CD4-positive, alpha-beta T cell treated with Interferon alpha-2 for 1 hour (primary cell): ENCODE data around the gene SIX5.
"Not testable (repeated sequence)": the region's sequence is repeated elsewhere in the genome, so short reads cannot be mapped to it uniquely, and the experiment has no call there.

Experiments
- DNase-seq, 2 donors: peaks; one replicate each; pipeline ENCODE4 v3.0.0-alpha.2; 2020 to 2022

Gene SIX5

DNA sequence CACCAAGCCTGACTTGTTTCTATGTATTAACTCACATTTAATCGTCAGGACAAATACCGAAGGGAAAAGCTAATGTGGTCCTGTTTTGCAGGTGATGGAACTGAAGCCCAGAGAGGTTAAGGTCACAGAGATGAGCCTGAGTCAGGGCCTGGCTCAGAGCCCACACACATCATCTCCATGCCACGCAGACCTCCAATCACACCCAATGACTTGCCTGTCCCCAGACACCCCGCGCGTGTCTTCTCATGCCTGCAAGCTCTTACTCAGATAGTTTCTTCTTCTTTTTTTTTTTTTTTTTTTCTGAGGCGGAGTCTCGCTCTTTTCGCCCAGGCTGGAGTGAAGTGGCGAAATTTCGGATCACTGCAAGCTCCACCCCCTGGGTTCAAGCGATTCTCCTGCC, 16.4 kb downstream of the SIX5 start:
- DNase-seq = no peak

DNA sequence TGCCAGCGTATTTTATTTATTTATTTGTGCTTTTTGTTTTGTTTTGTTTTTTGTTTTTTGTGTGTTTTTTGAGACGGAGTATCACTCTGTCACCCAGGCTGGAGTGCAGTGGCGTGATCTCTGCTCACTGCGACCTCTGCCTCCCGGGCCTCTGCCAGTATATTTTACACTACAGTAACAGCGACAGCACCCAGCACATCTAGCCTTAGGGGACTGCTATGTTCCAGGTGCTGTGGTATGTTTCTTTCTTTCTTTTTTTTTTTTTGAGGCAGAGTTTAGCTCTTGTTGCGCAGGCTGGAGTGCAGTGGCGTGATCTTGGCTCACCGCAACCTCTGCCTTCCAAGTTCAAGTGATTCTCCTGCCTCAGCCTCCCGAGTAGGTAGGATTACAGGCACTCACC, 17.6 kb downstream of the SIX5 start:
- DNase-seq = not testable (repeated sequence)

DNA sequence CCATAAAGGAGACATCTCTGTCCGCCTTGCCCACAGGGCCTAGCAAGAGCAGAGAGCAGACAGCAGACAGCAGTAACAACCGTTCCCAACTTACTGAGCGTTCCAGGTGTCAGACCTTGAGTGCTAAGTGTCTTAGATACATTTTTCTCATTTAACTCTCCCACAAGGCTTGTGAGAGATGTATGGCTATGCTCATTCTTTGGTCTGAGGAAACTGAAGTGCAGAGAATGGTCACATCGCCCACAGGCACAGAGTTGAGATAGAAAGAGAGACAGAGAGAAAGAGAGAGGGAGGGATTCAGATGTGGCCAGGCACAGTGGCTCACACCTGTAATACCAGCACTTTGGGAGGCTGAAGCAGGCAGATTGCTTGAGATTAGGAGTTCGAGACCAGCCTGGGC, 21.5 kb downstream of the SIX5 start:
- DNase-seq = no peak

DNA sequence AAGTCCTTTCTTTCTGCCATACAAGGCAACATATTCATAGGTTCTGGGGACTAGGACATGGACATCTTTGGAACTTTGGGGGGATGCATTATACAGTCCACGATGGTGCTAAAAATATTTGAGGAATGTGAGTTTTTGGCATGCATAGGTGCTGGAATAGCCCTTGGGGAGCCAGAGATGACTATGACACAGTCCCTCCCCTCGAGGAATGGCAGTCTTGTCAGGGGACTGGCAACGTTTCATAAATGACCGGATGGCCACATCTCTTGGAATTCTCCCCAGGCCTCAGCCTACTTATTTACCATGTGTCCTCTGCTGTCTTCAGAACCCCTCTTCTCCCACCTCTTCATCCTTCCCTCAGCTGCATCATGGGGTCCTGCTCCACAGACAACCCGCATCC, 22.2 kb downstream of the SIX5 start:
- DNase-seq = no peak

DNA sequence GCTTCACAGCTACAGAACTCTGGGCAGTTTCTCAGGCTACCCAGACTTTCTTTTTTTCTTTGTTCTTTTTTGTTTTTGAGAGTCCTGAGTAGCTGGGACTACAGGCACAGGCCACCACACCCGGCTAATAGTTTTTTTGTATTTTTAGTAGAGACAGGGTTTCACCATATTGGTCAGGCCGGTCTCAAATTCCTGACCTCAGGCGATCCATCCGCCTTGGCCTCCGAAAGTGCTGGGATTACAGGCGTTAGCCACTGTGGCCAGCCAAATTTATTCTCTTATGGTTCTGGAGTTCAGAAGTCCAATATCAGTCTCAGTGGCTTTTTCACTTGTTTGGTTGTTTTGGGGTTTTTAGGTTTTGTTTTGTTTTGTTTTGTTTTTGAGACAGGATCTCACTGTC, 23.4 kb downstream of the SIX5 start:
- no peak for DNase-seq

DNA sequence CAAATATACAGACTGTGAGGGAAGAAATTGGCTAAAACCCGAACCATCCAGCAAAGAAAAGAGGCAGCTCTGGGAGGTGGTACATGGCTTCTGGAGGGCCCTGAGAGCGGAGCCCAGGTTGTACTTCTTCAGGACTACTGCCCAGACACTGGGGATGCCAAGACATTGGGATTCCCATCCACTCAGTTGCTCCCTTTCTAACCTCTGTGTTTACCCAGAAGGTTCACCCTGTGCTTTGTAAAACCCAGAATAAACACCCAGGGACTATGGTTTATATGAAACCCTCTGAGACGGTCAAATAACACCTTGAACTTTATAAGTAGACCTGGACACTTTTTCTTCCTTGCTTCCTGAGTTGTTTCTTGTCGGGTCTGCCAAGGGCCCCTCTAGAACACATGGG, 26.1 kb downstream of the SIX5 start:
- no peak for DNase-seq

DNA sequence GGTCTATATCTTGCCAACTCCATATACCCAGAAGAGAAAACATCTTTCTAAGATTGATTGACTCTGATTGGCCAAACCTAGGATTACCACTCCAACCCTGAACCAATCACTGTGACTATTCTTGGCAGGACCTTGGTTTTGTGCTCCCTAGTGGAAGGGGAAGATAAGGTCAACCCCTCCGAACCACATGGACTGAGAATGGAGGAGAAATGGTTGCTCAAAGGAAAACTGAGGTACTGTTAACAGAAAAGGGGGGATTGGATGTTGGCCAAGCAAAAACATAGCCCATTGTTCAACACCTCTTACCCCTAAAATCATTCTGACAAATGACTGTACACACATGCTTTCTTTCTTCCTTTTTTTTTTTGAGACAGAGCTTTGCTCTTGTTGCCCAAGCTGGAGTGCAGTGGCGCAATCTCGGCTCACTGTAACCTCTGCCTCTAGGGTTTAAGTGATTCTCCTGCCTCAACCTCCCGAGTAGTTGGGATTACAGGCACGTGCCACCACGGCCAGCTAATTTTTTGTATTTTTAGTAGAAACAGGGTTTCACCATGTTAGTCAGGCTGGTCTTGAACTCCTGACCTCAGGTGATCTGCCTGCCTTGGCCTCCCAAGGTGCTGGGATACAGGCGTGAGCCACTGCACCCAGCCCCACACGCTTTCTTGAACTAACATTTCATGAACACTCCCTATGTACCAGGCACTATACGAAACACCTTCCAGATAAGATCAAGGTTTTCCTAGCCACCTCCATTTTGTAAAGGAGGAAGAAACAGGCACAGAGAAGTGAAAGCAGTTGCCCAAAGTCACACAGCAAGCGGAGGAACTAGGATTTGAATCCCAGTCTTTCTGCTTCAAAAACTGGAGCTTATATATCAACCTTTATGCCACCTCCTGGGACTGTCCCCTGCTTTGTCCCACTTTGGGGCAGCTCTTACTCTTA, 29.3 kb downstream of the SIX5 start:
- peak in 1 of 2 donors; percentile 8 for DNase-seq

DNA sequence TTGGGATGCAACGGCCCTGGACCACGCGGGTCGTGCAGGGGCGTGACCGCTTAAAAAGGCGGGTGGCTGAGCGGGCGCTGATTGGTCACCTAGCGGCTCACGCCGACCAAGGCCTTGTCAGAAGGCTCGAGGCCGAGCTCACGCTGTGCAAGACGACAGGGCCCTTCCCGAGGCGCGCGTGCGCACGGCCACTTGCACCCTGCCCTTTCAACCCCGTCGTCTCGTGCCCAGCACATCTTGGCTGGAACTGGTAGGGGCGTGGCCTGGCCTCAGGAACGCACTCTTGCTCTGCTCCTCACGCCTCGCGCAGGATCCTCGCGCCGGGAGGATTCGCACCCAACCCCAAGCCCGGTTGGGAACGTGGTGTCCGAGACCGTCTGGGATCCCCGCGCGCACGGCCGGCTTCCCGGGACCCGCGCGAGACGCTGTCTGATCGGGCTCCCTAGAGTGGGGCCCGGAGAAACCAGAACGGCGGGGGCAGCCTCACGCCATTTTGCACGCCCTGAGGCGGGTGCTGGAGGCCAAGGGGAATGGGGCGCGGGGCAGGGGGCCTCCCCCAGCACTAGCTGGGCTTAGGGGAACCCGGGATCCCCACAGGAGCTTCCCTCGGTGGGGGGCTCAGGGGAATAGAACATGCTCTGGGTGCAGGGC, 35.8 kb downstream of the SIX5 start, which contains the start of gene MEIOSIN:
MEIOSIN (plus strand) TSS at position 280 of the 651 bp plus-strand sequence. CDS start 1,938 bp downstream, outside the sequence.
- DNase-seq = no peak

DNA sequence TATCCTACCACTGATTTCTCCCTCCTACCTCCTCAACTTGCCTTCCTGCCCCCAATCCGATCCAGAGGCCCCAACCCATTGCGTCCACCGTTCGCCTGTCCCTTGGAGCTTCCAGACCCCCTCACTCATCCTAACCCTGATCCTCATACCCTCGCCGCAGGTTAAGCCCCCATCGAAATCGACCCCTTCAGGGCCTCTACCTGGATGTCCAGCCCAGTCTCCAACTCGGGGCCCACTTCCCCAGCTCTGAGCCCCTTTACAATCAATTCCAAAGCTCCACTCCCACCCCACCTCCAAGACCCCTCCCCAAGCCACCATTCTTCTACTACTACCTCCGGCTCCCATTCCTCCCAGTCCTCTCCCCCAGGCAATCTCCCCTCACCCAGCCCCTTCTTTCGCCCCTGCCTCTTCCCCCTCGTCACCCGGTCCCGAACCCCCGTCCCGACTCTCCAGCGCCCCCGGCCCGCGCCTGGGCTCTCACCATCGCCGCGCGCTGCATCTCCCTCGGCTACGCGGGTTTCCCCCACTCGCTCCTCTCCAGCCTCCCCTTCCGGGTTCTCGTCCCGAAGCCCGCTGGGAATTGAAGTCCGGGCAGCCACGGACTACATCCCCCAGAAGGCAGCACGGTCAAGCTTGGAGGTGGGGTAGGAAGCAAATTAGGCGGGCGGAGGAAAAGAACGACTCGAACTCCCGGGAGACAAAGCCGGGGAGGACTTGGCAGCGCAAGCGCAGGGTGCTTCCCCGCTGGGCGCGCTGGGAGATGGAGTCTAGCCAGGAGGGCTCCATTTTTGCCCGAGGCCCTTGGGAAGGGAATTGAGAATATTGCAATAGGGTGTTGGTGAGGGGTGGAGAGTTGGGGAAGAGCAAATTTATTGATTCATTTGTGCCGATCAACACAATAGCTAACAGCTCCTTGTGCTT, 38.4 kb downstream of the SIX5 start, which contains the start of gene FBXO46:
FBXO46 (minus strand) TSS at position 529 of the 921 bp plus-strand sequence. CDS start 17,401 bp downstream, outside the sequence.
- DNase-seq = peak; percentile 94 to 96

DNA sequence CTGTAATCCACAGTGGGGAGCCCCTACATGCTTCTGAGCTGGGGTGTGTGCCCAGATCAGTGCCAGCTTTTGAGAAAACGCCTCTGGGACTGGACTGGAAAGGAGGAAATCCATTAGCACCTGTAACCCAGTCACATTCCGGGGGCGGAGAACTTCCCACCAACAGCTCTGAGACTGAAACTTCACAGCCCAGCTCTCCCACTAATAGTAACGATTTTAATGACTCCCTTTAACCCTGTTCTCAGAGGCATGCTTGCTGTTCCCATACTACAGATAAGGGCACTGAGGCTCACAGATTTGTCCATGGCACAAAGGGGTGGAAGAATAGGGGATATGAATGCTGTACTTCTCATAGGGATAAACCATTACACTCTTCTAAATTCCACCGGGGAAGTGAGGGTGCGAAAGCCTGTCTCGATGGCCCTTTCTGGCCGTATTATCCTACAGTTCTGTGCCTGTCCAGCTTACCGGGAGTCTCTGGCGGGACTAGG, 39.2 kb downstream of the SIX5 start:
- no peak for DNase-seq

DNA sequence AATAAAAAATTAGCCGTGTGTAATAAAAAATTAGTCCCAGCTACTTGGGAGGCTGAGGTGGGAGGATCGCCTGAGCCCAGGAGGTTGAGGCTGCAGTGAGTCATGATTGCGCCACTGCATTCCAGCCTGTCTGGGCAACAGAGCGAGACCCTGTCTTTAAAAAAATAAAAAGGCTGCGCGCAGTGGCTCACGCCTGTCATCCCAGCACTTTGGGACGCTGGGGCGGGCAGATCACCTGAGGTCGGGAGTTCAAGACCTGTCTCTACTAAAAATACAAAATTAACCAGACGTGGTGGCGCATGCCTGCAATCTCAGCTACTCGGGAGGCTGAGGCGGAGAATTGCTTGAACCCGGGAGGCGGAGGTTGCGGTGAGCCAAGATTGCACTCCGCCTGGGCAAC, 40.4 kb downstream of the SIX5 start:
- not testable (repeated sequence) for DNase-seq

DNA sequence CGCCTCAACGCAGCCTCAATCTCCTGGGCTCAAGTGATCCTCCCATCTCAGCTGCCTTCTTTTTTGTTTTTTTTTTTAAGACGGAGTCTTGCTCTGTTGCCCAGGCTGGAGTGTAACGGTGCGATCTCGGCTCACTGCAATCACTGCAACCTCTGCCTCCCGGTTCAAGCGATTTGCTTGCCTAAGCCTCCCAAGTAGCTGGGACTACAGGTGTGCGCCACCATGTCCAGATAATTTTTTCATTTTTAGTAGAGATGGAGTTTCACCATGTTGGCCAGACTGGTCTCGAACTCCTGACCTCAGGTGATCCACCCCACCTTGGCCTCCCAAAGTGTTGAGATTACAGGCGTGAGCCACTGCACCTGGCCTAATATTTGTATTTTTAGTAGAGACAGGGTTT, 49.0 kb downstream of the SIX5 start:
- DNase-seq = not testable (repeated sequence)

DNA sequence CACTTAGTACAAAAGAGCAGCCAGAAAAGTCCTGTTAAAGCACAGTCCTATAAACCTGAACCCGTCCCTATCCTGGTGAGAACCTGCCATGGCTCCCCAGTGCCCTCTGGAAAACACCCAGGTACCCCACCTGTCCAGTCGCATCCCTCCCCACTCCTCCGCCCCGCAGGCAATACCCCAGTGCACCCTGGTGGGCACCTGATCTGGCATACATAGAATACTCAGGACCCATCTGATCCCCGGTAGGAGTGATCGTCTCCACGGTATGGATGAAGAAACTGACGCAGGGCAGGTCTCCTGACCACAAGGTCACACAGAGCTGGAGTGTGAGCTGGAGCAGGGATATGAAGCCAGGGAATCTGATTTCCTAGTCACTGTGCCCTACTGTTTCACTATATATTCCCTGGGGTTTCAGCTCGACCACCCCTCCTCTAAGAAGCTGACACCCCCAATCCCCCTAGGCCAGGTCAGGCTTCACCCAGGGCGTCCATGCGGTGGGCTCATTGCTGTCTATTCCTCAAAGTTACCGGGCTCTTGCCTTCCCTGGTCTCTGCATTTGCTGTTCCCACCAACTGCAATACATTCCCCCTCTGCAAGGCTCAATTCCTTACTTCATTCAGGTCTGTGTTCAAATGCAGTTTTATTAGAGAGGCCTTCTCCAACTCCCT, 50.9 kb downstream of the SIX5 start:
- no peak for DNase-seq

DNA sequence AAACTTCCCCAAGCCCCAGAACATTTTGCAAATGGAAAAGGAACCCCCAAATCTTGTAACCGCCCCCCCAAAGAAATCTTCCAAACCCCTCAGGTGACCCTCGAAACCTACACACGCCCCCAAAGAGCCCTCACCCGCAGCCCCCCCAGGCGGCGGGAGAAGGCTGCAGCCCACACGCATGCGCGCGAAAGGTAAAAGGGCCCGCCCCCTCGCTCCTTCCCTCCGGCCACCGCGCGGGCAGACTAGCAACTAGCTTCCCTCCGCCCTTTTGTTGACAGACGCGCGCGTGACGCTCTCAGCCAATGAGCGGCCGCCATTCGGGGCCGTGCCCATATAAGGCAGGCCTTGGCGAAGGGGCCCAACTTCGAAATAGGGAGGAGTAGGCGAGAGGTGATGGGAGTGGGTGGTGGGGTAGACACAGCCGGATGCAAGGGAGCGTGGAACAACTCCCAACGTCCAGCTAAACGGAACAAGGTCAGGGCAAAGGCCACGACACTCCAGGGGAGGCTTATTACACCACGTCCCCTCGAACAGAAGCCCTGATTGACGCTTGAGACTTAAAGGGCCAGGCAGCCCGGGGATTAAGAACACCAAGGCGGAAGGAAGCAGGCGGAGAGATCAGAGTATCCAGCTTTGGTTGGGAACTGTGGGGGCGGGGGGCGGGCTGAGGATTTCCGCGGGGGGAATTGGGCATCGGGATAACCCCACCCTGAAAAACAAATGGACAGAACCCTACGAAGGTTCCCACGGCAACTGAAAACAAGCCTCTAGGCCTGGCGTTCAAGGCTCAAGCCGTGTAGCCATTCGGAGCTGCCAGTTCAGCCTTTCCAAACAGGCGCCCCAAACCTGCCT, 51.7 kb downstream of the SIX5 start:
- DNase-seq = peak; percentile 99

DNA sequence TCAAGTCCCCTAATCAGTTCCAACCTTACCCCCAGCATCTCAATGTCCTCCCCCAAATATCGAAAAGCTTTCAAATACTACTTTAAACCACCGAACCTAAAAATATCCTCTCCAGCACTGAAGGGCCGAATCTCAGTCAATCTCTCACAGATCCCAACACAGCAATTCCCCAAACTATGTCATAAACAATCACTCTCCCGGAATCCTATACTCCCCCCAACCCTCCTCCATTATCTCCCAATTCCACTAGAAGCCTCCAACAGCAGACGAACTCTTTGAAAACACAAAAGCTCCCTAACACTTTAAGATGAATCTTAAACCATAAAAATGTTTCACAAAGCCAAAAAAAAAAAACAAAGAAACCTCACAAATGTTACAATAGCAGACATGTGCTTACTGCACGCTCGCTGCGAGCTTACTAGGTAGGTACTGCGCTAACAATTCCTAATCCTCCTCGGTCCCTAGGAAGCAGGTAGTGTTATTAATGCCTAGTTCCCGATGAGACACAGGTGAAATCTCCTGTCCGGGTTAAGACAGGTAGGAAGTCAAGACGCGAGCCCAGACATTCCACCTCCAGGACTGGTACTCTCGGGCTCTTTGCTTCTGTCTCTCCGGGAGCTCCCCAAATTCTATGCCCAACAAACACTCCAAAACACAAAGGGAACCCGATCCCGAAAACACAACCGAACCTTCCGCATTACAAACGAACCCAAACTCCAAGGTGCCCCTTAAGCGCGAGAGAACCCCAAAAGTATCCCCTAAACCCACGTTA, 52.5 kb downstream of the SIX5 start:
- DNase-seq = no peak

DNA sequence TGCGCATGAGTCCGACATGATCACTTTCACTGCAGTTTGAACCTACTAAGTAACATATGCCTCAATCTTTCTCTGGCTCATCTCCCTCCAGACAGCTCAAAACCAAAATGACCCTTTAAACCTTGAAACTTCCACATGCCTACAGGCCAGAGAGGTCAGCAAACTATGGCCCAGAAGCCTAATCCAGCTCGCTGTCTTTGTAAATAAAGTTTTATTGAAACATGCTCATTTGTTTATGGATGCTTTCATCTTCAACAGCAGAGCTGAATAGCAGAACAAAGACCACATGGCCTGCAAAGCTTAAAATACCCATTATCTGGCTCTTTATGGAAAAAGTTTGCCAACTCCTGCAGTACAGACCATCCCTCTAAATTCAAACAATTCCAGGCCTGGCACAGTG, 53.9 kb downstream of the SIX5 start:
- no peak for DNase-seq
